ENCODE measurements around the gene ELMO1. TPM values are rescaled to one million over a fixed set of nuclear protein-coding genes. Genes with fewer than 3 reads are reported as not detected.

ELMO1 gene
- total RNA-seq, 4 donors from 2014 or later: 24.6 to 120 (median 71.9) TPM

- intact Hi-C loops (cut with DNase I; ENCODE audit: low total_unique reads) (no loop called here), in situ Hi-C loops (cut with MboI; ENCODE audit: low pct_ligation_motif_present in 1 of 4, low pct_unique_long_range_greater_than_20kb in 1 of 4, low sequenced_read_pairs in 3 of 4) (no loop called here)
- no peak for TF ChIP-seq POLR2A (IDR thresholded peaks at IDR 0.05)
- no peak for TF ChIP-seq POLR2AphosphoS5 (IDR thresholded peaks at IDR 0.05)
- no peak for TF ChIP-seq CTCF (IDR thresholded peaks at IDR 0.05)
- TF ChIP-seq EP300 (IDR thresholded peaks at IDR 0.05; ENCODE audit: low read depth): no peak
- H3K27me3 ChIP-seq: no peaks in the 10 kb centered on the region
- no peaks in the 10 kb centered on the region for H3K4me1 ChIP-seq
- no peaks in the 10 kb centered on the region for H3K9me3 ChIP-seq
- 81 to 85% methylated on average over 2 of the region's 2 CpGs for WGBS, 2 donors (ENCODE audit: low coverage in 1 of 2)
- DNase-seq: no peak
- H3K27ac ChIP-seq: no peak overlapping the region
- H3K4me3 ChIP-seq: no peak overlapping the region
- no peaks in the 10 kb centered on the region for H3K36me3 ChIP-seq
These were observed 377.5 kb downstream of the ELMO1 start for GRCh38 chr7:37071124-37071523.

- 82 to 83% methylated on average over 1 to 3 of the region's 3 CpGs for WGBS, 2 donors (ENCODE audit: low coverage in 1 of 2)
- Histone ChIP-seq H3K36me3 (no peaks in the 10 kb centered on the region), H3K4me3 (no peak overlapping the region), H3K4me1 (no peaks in the 10 kb centered on the region), H3K27me3 (no peaks in the 10 kb centered on the region), H3K27ac (no peak overlapping the region), H3K9me3 (no peaks in the 10 kb centered on the region)
- intact Hi-C loops (cut with DNase I; ENCODE audit: low total_unique reads) (no loop called here), in situ Hi-C loops (cut with MboI; ENCODE audit: low pct_ligation_motif_present in 1 of 4, low pct_unique_long_range_greater_than_20kb in 1 of 4, low sequenced_read_pairs in 3 of 4) (no loop called here)
- no peak for DNase-seq
- TF ChIP-seq EP300 (IDR thresholded peaks at IDR 0.05; ENCODE audit: low read depth): no peak
- no peak for TF ChIP-seq CTCF (IDR thresholded peaks at IDR 0.05)
- no peak for TF ChIP-seq POLR2A (IDR thresholded peaks at IDR 0.05)
- no peak for TF ChIP-seq POLR2AphosphoS5 (IDR thresholded peaks at IDR 0.05)
These were observed 378.2 kb downstream of the ELMO1 start for GRCh38 chr7:37070471-37070870.

GRCh38 chr7:37070031-37070430 is 378.6 kb downstream of the ELMO1 start:
- intact Hi-C loops (cut with DNase I; ENCODE audit: low total_unique reads): no loop called here
- WGBS, 2 donors (ENCODE audit: low coverage in 1 of 2): 81 to 100% methylated on average over 1 to 2 of the region's 2 CpGs
- Histone ChIP-seq H3K4me3 (no peak overlapping the region), H3K9me3 (no peaks in the 10 kb centered on the region), H3K27ac (no peak overlapping the region), H3K27me3 (no peaks in the 10 kb centered on the region), H3K36me3 (no peaks in the 10 kb centered on the region), H3K4me1 (no peaks in the 10 kb centered on the region)
- TF ChIP-seq CTCF (IDR thresholded peaks at IDR 0.05) (no peak), POLR2AphosphoS5 (IDR thresholded peaks at IDR 0.05) (no peak), EP300 (IDR thresholded peaks at IDR 0.05; ENCODE audit: low read depth) (no peak), POLR2A (IDR thresholded peaks at IDR 0.05) (no peak)
- in situ Hi-C loops (cut with MboI; ENCODE audit: low pct_ligation_motif_present in 1 of 4, low pct_unique_long_range_greater_than_20kb in 1 of 4, low sequenced_read_pairs in 3 of 4): no loop called here
- DNase-seq: no peak

- in situ Hi-C loops (cut with MboI; ENCODE audit: low pct_ligation_motif_present in 1 of 4, low pct_unique_long_range_greater_than_20kb in 1 of 4, low sequenced_read_pairs in 3 of 4) (no loop called here), intact Hi-C loops (cut with DNase I; ENCODE audit: low total_unique reads) (no loop called here)
- TF ChIP-seq EP300 (IDR thresholded peaks at IDR 0.05; ENCODE audit: low read depth): no peak
- TF ChIP-seq POLR2A (IDR thresholded peaks at IDR 0.05): no peak
- TF ChIP-seq POLR2AphosphoS5 (IDR thresholded peaks at IDR 0.05): no peak
- TF ChIP-seq CTCF (IDR thresholded peaks at IDR 0.05): no peak
- 86 to 90% methylated on average over 2 of the region's 2 CpGs for WGBS, 2 donors (ENCODE audit: low coverage in 1 of 2)
- Histone ChIP-seq H3K27me3 (no peaks in the 10 kb centered on the region), H3K36me3 (no peaks in the 10 kb centered on the region), H3K4me3 (no peak overlapping the region), H3K27ac (no peak overlapping the region), H3K9me3 (no peaks in the 10 kb centered on the region), H3K4me1 (no peaks in the 10 kb centered on the region)
- no peak for DNase-seq
These were observed 379.3 kb downstream of the ELMO1 start for GRCh38 chr7:37069336-37069735.

Data from transverse colon (tissue), 4 donors.